KMS-11 (cell line): ENCODE results near the gene MAU2.
A peak's percentile ranks its signal among the peaks of the same experiment; 100 is the strongest.

Experiments used
- H2AFZ ChIP-seq: fragments of 200-600 bp; sonication (generic); 2 replicates; pipeline ENCODE4 v1.6.1; 2016; ENCODE audit warnings: antibody characterized with exemption, mixed run types, low read depth
- H3K27ac ChIP-seq: fragments of 200-600 bp; sonication (generic); 2 replicates; pipeline ENCODE4 v1.6.1; 2016; ENCODE audit warnings: mild to moderate bottlenecking, mixed run types
- H3K27me3 ChIP-seq: fragments of 200-600 bp; sonication (generic); 2 replicates; pipeline ENCODE4 v1.6.1; 2017; ENCODE audit warnings: mild to moderate bottlenecking, low read depth, mixed run types, moderate library complexity; ENCODE audit not compliant: insufficient read depth
- H3K36me3 ChIP-seq: fragments of 200-600 bp; sonication (generic); 2 replicates; pipeline ENCODE4 v1.6.1; 2017; ENCODE audit warnings: mild to moderate bottlenecking, mixed run types; ENCODE audit not compliant: insufficient read depth
- H3K4me1 ChIP-seq: fragments of 200-600 bp; sonication (generic); 2 replicates; pipeline ENCODE4 v1.6.1; 2016; ENCODE audit warnings: mild to moderate bottlenecking, low read depth, mixed run types; ENCODE audit not compliant: poor library complexity, severe bottlenecking
- H3K4me2 ChIP-seq: fragments of 200-600 bp; sonication (generic); 2 replicates; pipeline ENCODE4 v1.7.0; 2016; ENCODE audit warnings: mild to moderate bottlenecking, mixed run types
- H3K4me3 ChIP-seq: fragments of 200-600 bp; sonication (generic); IDR thresholded peaks from 2 replicates; pipeline ENCODE4 v1.6.1; 2017; ENCODE audit warnings: low read depth, low read length, mixed read lengths; ENCODE audit not compliant: insufficient read depth
- H3K79me2 ChIP-seq: fragments of 200-600 bp; sonication (generic); 2 replicates; pipeline ENCODE4 v1.6.1; 2016; ENCODE audit warnings: low read depth, mixed run types; ENCODE audit not compliant: insufficient read depth
- H3K9ac ChIP-seq: fragments of 200-600 bp; sonication (generic); 2 replicates; pipeline ENCODE4 v1.6.1; 2016; ENCODE audit warnings: mild to moderate bottlenecking, mixed run types
- H4K20me1 ChIP-seq: fragments of 200-600 bp; sonication (generic); 2 replicates; pipeline ENCODE4 v1.6.1; 2016; ENCODE audit warnings: mild to moderate bottlenecking, mixed run types; ENCODE audit not compliant: insufficient read depth
- CTCF ChIP-seq: fragments of 200-600 bp; sonication (generic); conservative IDR thresholded peaks from 2 replicates; pipeline ENCODE4 v1.6.1; 2017; ENCODE audit warnings: low read depth, mild to moderate bottlenecking, antibody characterized with exemption, low read length, moderate library complexity, mixed read lengths

The MAU2 gene

GRCh38 chr19:19382118-19382517 is 61.5 kb downstream of the MAU2 start:
- no peak for TF ChIP-seq CTCF
- Histone ChIP-seq H3K27me3 (no peaks in the 10 kb centered on the region), H3K27ac (no peak overlapping the region), H3K4me3 (no peak overlapping the region), H3K4me2 (no peak overlapping the region), H2AFZ (no peak overlapping the region), H3K79me2 (peaks cover 5% of the 10 kb centered on the region; the same call in 1 of the 2 replicates), H3K4me1 (peaks cover 17% of the 10 kb centered on the region), H3K9ac (no peak overlapping the region), H4K20me1 (no peaks in the 10 kb centered on the region), H3K36me3 (no peaks in the 10 kb centered on the region)

- Histone ChIP-seq H2AFZ (peak overlapping the region; percentile 65), H3K4me3 (no peak overlapping the region), H3K4me2 (peak overlapping the region; percentile 95), H3K36me3 (no peaks in the 10 kb centered on the region), H3K27me3 (no peaks in the 10 kb centered on the region), H3K27ac (no peak overlapping the region), H4K20me1 (no peaks in the 10 kb centered on the region), H3K4me1 (peaks cover 18% of the 10 kb centered on the region), H3K79me2 (peaks cover 12% of the 10 kb centered on the region; the same call in 1 of the 2 replicates), H3K9ac (peak overlapping the region; percentile 46; the same call in 1 of the 2 replicates)
- TF ChIP-seq CTCF: no peak
Measured at GRCh38 chr19:19384486-19384885, 63.9 kb downstream of the MAU2 start.

- H3K9ac ChIP-seq: peak overlapping the region; percentile 46
- no peaks in the 10 kb centered on the region for H4K20me1 ChIP-seq
- peaks cover 18% of the 10 kb centered on the region for H3K4me1 ChIP-seq
- peak overlapping the region; percentile 65 for H2AFZ ChIP-seq
- H3K4me3 ChIP-seq: no peak overlapping the region
- peak overlapping the region; percentile 95 for H3K4me2 ChIP-seq
- H3K27ac ChIP-seq: no peak overlapping the region
- no peaks in the 10 kb centered on the region for H3K36me3 ChIP-seq
- H3K79me2 ChIP-seq: peaks cover 12% of the 10 kb centered on the region; the same call in 1 of the 2 replicates
- TF ChIP-seq CTCF: no peak
- no peaks in the 10 kb centered on the region for H3K27me3 ChIP-seq
Measured at GRCh38 chr19:19385131-19385895, 64.7 kb downstream of the MAU2 start.

GRCh38 chr19:19385896-19386869 is 65.6 kb downstream of the MAU2 start:
- peaks cover 14% of the 10 kb centered on the region for H3K4me1 ChIP-seq
- H4K20me1 ChIP-seq: no peaks in the 10 kb centered on the region
- peak overlapping the region; percentile 80 for H3K9ac ChIP-seq
- peak overlapping the region; percentile 81 for H3K4me2 ChIP-seq
- H3K27me3 ChIP-seq: no peaks in the 10 kb centered on the region
- H3K36me3 ChIP-seq: no peaks in the 10 kb centered on the region
- H2AFZ ChIP-seq: peak overlapping the region; percentile 64; the same call in 1 of the 2 replicates
- peak overlapping the region; percentile 35; the same call in 1 of the 2 replicates for H3K27ac ChIP-seq
- H3K79me2 ChIP-seq: peaks cover 12% of the 10 kb centered on the region; the same call in 1 of the 2 replicates
- no peak overlapping the region for H3K4me3 ChIP-seq
- TF ChIP-seq CTCF: 0 out of 2 replicates have a peak, but pooled peaks have one; percentile 21
